ENCODE data around the gene YJU2.

DNA sequence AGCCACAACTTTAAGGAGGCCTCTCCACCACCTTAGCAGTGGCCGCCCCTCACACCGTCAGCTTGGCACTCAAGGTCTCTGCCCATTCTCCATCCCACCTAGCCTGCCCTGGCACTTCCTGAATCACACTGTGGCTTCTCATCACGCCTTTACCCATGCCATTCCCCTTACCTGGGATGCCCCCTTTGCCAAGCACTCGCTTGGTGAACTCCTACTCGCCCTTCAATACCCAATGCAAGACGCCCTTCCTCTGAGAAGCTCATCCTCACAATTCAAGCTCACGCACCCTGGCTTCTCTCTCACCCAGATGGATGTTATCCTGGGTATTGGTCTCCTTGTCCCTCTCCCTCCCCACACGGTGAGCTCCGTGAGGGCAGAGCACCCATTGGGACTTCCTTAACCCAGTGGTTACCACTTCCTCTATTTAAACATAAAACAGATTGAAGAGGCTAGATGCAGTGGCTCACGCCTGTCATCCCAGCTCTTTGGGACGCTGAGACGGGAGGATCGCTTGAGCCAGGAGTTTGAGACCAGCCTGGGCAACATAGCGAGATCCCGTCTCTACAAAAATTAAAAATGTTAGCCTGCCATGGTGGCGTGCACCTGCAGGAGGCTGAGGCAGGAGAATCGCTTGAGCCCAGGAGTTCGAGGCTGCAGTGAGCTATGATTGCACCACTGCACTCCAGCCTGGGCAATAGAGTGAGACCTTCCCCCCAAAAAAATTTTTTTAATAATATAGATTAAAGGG is 19.5 kb downstream of the YJU2 start:
- TF ChIP-seq POLR2A (IDR thresholded peaks at IDR 0.05; ENCODE audit: insufficient read depth in 1 of 2, low read depth in 2 of 2, low read length in 2 of 2) (no peak), RAD21 (CRISPR knock-in tag; IDR thresholded peaks at IDR 0.05) (no peak), IRF2 (CRISPR knock-in tag; IDR thresholded peaks at IDR 0.05) (no peak), MTF1 (CRISPR knock-in tag; IDR thresholded peaks at IDR 0.05) (no peak), CBX1 (IDR thresholded peaks at IDR 0.05; ENCODE audit: low read depth) (no peak), EZH2 (conservative IDR thresholded peaks at IDR 0.05; ENCODE audit: low read depth, low read length) (no peak), HOXA7 (CRISPR knock-in tag; IDR thresholded peaks at IDR 0.05) (no peak)
- TF ChIP-seq, protein P1, sequence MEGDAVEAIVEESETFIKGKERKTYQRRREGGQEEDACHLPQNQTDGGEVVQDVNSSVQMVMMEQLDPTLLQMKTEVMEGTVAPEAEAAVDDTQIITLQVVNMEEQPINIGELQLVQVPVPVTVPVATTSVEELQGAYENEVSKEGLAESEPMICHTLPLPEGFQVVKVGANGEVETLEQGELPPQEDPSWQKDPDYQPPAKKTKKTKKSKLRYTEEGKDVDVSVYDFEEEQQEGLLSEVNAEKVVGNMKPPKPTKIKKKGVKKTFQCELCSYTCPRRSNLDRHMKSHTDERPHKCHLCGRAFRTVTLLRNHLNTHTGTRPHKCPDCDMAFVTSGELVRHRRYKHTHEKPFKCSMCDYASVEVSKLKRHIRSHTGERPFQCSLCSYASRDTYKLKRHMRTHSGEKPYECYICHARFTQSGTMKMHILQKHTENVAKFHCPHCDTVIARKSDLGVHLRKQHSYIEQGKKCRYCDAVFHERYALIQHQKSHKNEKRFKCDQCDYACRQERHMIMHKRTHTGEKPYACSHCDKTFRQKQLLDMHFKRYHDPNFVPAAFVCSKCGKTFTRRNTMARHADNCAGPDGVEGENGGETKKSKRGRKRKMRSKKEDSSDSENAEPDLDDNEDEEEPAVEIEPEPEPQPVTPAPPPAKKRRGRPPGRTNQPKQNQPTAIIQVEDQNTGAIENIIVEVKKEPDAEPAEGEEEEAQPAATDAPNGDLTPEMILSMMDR (CRISPR knock-in tag; IDR thresholded peaks at IDR 0.05) = no peak
